Mesenchymal stem cell (in vitro differentiated cells and primary cell): ENCODE measurements around the gene FGGY.

Experiments
- DNase-seq: peaks from one replicate; pipeline ENCODE4 v3.0.0-alpha.2; 2013
- H2AFZ ChIP-seq: one replicate; pipeline ENCODE4 v1.6.1; 2013; ENCODE audit warnings: low read depth, mild to moderate bottlenecking, control low read depth, inconsistent platforms, low read length, moderate library complexity
- H2AK5ac ChIP-seq: 2 replicates; pipeline ENCODE4 v1.6.1; 2013; ENCODE audit warnings: low read length, moderate library complexity, mild to moderate bottlenecking, inconsistent platforms; ENCODE audit not compliant: severe bottlenecking
- H2BK120ac ChIP-seq: one replicate; pipeline ENCODE4 v1.6.1; 2013; ENCODE audit warnings: low read depth, mild to moderate bottlenecking, inconsistent platforms, low read length, moderate library complexity
- H2BK12ac ChIP-seq, 2 experiments: one replicate each; pipeline ENCODE4 v1.6.1; 2013; ENCODE audit warnings: inconsistent platforms in 2 of 2, low read length in 2 of 2, mild to moderate bottlenecking in 2 of 2, moderate library complexity in 2 of 2, control low read depth in 1 of 2
- H2BK15ac ChIP-seq: one replicate; pipeline ENCODE4 v1.6.1; 2013; ENCODE audit warnings: mild to moderate bottlenecking, low read depth, inconsistent platforms; ENCODE audit not compliant: poor library complexity, severe bottlenecking
- H2BK5ac ChIP-seq: 2 replicates; pipeline ENCODE4 v1.6.1; 2013; ENCODE audit warnings: low read depth, mild to moderate bottlenecking, low read length, control low read depth, inconsistent platforms; ENCODE audit not compliant: poor library complexity, severe bottlenecking
- H3K14ac ChIP-seq, 2 experiments: one replicate each; pipeline ENCODE4 v1.6.1; 2013; ENCODE audit warnings: inconsistent platforms in 2 of 2, low read length in 2 of 2, control low read depth in 1 of 2, mild to moderate bottlenecking in 1 of 2, moderate library complexity in 1 of 2
- H3K18ac ChIP-seq, 2 experiments: one replicate each; pipeline ENCODE4 v1.6.1; 2013; ENCODE audit warnings: inconsistent platforms in 2 of 2, low read length in 2 of 2, control low read depth in 1 of 2, low read depth in 1 of 2, mild to moderate bottlenecking in 1 of 2
- H3K23ac ChIP-seq, 2 experiments: one replicate each; pipeline ENCODE4 v1.6.1; 2013; ENCODE audit warnings: inconsistent platforms in 2 of 2, low read length in 2 of 2, mild to moderate bottlenecking in 2 of 2, moderate library complexity in 2 of 2, control low read depth in 1 of 2
- H3K27ac ChIP-seq: 2 replicates; pipeline ENCODE4 v1.5.1; 2013; ENCODE audit warnings: mild to moderate bottlenecking, moderate library complexity, low read length, control low read depth, inconsistent platforms; ENCODE audit not compliant: poor library complexity, severe bottlenecking
- H3K27me3 ChIP-seq, 2 experiments: 2 replicates each; pipeline versions ENCODE4 v1.6.1 to v1.7.0; 2013; ENCODE audit warnings: low read length in 2 of 2, mild to moderate bottlenecking in 2 of 2, moderate library complexity in 2 of 2, control low read depth in 1 of 2, inconsistent platforms in 1 of 2; ENCODE audit not compliant: control insufficient read depth in 1 of 2, insufficient read depth in 1 of 2
- H3K36me3 ChIP-seq, 2 experiments: 2 replicates each; pipeline versions ENCODE4 v1.6.1 to v1.7.0; 2013; ENCODE audit warnings: low read length in 2 of 2, control low read depth in 1 of 2, inconsistent platforms in 1 of 2, low read depth in 1 of 2, mild to moderate bottlenecking in 1 of 2; ENCODE audit not compliant: insufficient read depth in 2 of 2, control insufficient read depth in 1 of 2
- H3K4ac ChIP-seq, 2 experiments: one replicate each; pipeline ENCODE4 v1.6.1; 2013; ENCODE audit warnings: inconsistent platforms in 2 of 2, low read length in 2 of 2, mild to moderate bottlenecking in 2 of 2, moderate library complexity in 2 of 2, control low read depth in 1 of 2, low read depth in 1 of 2
- H3K4me1 ChIP-seq: 2 replicates; pipeline ENCODE4 v1.6.1; 2013; ENCODE audit warnings: low read depth, low read length, control low read depth; ENCODE audit not compliant: control insufficient read depth, insufficient read depth
- H3K4me2 ChIP-seq: 2 replicates; pipeline ENCODE4 v1.6.1; 2013; ENCODE audit warnings: low read length, mild to moderate bottlenecking, inconsistent platforms; ENCODE audit not compliant: poor library complexity, severe bottlenecking
- H3K4me3 ChIP-seq, 2 experiments: 2 replicates each; pipeline versions ENCODE4 v1.5.1 to v1.7.0; 2013; ENCODE audit warnings: low read length in 2 of 2, mild to moderate bottlenecking in 2 of 2, control low read depth in 1 of 2, low read depth in 1 of 2; ENCODE audit not compliant: insufficient read depth in 1 of 2
- H3K79me1 ChIP-seq: replicated peaks from 2 replicates; pipeline ENCODE4 v1.6.1; 2013; ENCODE audit warnings: mild to moderate bottlenecking, control low read depth, low read length, inconsistent platforms; ENCODE audit not compliant: poor library complexity, severe bottlenecking
- H3K9ac ChIP-seq: 2 replicates; pipeline ENCODE4 v1.7.0; 2013; ENCODE audit warnings: mild to moderate bottlenecking, low read length, moderate library complexity
- H3K9me3 ChIP-seq: 2 replicates; pipeline ENCODE4 v1.7.0; 2013; ENCODE audit warnings: mild to moderate bottlenecking, low read length; ENCODE audit not compliant: control insufficient read depth
- H4K8ac ChIP-seq: one replicate; pipeline ENCODE4 v1.6.1; 2013; ENCODE audit warnings: inconsistent platforms, mild to moderate bottlenecking, low read length, moderate library complexity
- H4K91ac ChIP-seq: one replicate; pipeline ENCODE4 v1.6.1; 2013; ENCODE audit warnings: mild to moderate bottlenecking, low read length, inconsistent platforms
- WGBS: methylation state at CpG from one replicate; pipeline ENCODE4 v1.1.7; 2013; ENCODE audit warnings: mixed read lengths; 5-methylcytosine and 5-hydroxymethylcytosine counted together

FGGY gene

GRCh38 chr1:59278780-59279354, 18.0 kb upstream of the FGGY start:
- H3K4ac ChIP-seq = no peak overlapping the region
- H3K4me1 ChIP-seq = no peaks in the 10 kb centered on the region
- H3K27me3 ChIP-seq = no peaks in the 10 kb centered on the region
- no peak overlapping the region for H2BK5ac ChIP-seq
- H3K4me3 ChIP-seq = no peak overlapping the region
- no peak overlapping the region for H2AFZ ChIP-seq
- no peak overlapping the region for H4K8ac ChIP-seq
- H3K4me2 ChIP-seq = no peak overlapping the region
- no peak overlapping the region for H2BK15ac ChIP-seq
- no peaks in the 10 kb centered on the region for H3K36me3 ChIP-seq
- H3K27ac ChIP-seq = no peak overlapping the region
- H2AK5ac ChIP-seq = peak overlapping the region; percentile 27
- H3K79me1 ChIP-seq = no peaks in the 10 kb centered on the region
- H3K18ac ChIP-seq = peak overlapping the region in 1 of 2 experiments; percentile 1
- no peak overlapping the region for H3K14ac ChIP-seq
- peak overlapping the region in 1 of 2 experiments; percentile 47 for H2BK12ac ChIP-seq
- H3K23ac ChIP-seq = no peak overlapping the region
- H3K9ac ChIP-seq = no peak overlapping the region
- DNase-seq = no peak
- H3K9me3 ChIP-seq = no peaks in the 10 kb centered on the region
- H4K91ac ChIP-seq = no peak overlapping the region
- 73% methylated on average over 1 of the region's 2 CpGs for WGBS
- no peak overlapping the region for H2BK120ac ChIP-seq

GRCh38 chr1:59279645-59280044, 17.2 kb upstream of the FGGY start:
- 97% methylated on average over 4 of the region's 5 CpGs for WGBS

GRCh38 chr1:59282951-59283350, 13.9 kb upstream of the FGGY start:
- 100% methylated on average over 1 of the region's 1 CpG for WGBS
- Histone ChIP-seq H3K14ac (no peak overlapping the region), H3K4me1 (peaks cover 3% of the 10 kb centered on the region)

More at GRCh38 chr1:59279645-59280044, 17.2 kb upstream of the FGGY start:
- no peak for DNase-seq
- Histone ChIP-seq H4K91ac (no peak overlapping the region), H3K36me3 (no peaks in the 10 kb centered on the region), H4K8ac (no peak overlapping the region), H3K18ac (no peak overlapping the region), H3K27ac (no peak overlapping the region), H2AK5ac (no peak overlapping the region), H2BK12ac (no peak overlapping the region), H3K9me3 (no peaks in the 10 kb centered on the region), H2BK15ac (no peak overlapping the region), H3K4me1 (no peaks in the 10 kb centered on the region), H3K23ac (no peak overlapping the region), H3K79me1 (no peaks in the 10 kb centered on the region), H2BK120ac (no peak overlapping the region), H3K27me3 (no peaks in the 10 kb centered on the region), H3K4me3 (no peak overlapping the region), H3K4me2 (no peak overlapping the region), H2AFZ (no peak overlapping the region), H3K4ac (no peak overlapping the region), H2BK5ac (no peak overlapping the region), H3K14ac (no peak overlapping the region), H3K9ac (no peak overlapping the region)

GRCh38 chr1:59285691-59286090, 11.2 kb upstream of the FGGY start:
- WGBS = 91% methylated on average over 4 of the region's 4 CpGs
- H3K9ac ChIP-seq = no peak overlapping the region
- no peaks in the 10 kb centered on the region for H3K27me3 ChIP-seq
- no peaks in the 10 kb centered on the region for H3K9me3 ChIP-seq
- H2BK12ac ChIP-seq = no peak overlapping the region
- no peak overlapping the region for H4K8ac ChIP-seq
- no peak overlapping the region for H3K4ac ChIP-seq
- H2AK5ac ChIP-seq = no peak overlapping the region
- no peak overlapping the region for H3K14ac ChIP-seq
- no peaks in the 10 kb centered on the region for H3K36me3 ChIP-seq
- no peak for DNase-seq
- no peak overlapping the region for H2AFZ ChIP-seq
- H3K4me3 ChIP-seq = no peak overlapping the region
- H3K23ac ChIP-seq = no peak overlapping the region
- no peaks in the 10 kb centered on the region for H3K79me1 ChIP-seq
- no peak overlapping the region for H4K91ac ChIP-seq
- no peak overlapping the region for H3K27ac ChIP-seq
- no peak overlapping the region for H2BK15ac ChIP-seq
- no peak overlapping the region for H3K4me2 ChIP-seq
- H3K18ac ChIP-seq = no peak overlapping the region
- no peak overlapping the region for H2BK5ac ChIP-seq
- no peak overlapping the region for H2BK120ac ChIP-seq
- peaks cover 3% of the 10 kb centered on the region for H3K4me1 ChIP-seq

More at GRCh38 chr1:59282951-59283350, 13.9 kb upstream of the FGGY start:
- Histone ChIP-seq H2BK5ac (no peak overlapping the region), H3K23ac (no peak overlapping the region), H3K18ac (no peak overlapping the region), H3K27ac (no peak overlapping the region), H3K36me3 (no peaks in the 10 kb centered on the region), H3K4me3 (no peak overlapping the region), H2AFZ (no peak overlapping the region), H2AK5ac (no peak overlapping the region), H3K4me2 (no peak overlapping the region), H2BK15ac (no peak overlapping the region), H3K4ac (no peak overlapping the region), H3K9me3 (no peaks in the 10 kb centered on the region), H4K8ac (no peak overlapping the region), H3K79me1 (no peaks in the 10 kb centered on the region), H2BK12ac (no peak overlapping the region), H4K91ac (no peak overlapping the region), H2BK120ac (no peak overlapping the region), H3K27me3 (no peaks in the 10 kb centered on the region), H3K9ac (no peak overlapping the region)
- DNase-seq = no peak
